Measurements from ENCODE around the gene FOXA2. TPM values are rescaled to one million over a fixed set of nuclear protein-coding genes. Genes with fewer than 3 reads are reported as not detected.

The FOXA2 gene
- polyA plus RNA-seq, 1 donor from 2014 or later = not detected

GRCh38 chr20:22536141-22536828 is 48.1 kb downstream of the FOXA2 start:
- Histone ChIP-seq H3K9me3 (ENCODE audit: low read length) (no peaks in the 10 kb centered on the region), H3K9me2 (ENCODE audit: insufficient read depth, low read length) (no peaks in the 10 kb centered on the region), H3K9ac (ENCODE audit: low read length) (no peak overlapping the region), H3K79me2 (replicated peaks; ENCODE audit: insufficient read depth, low read length) (no peaks in the 10 kb centered on the region), H3K27me3 (ENCODE audit: insufficient read depth, low read depth, low read length) (no peaks in the 10 kb centered on the region), H2AFZ (ENCODE audit: low read depth, low read length) (no peak overlapping the region), H3K27ac (ENCODE audit: low read length) (no peak overlapping the region), H3F3A (ENCODE audit: insufficient read depth, low read length, poor library complexity, severe bottlenecking) (no peaks in the 10 kb centered on the region), H3K36me3 (ENCODE audit: insufficient read depth, low read length) (no peaks in the 10 kb centered on the region), H4K20me1 (ENCODE audit: insufficient read depth) (no peaks in the 10 kb centered on the region), H3K4me2 (ENCODE audit: low read length) (no peak overlapping the region), H3K4me3 (ENCODE audit: low read length) (no peak overlapping the region)
- TF ChIP-seq TAF1 (IDR thresholded peaks at IDR 0.05; ENCODE audit: low read depth) (no peak), CTCF (IDR thresholded peaks at IDR 0.05; ENCODE audit: poor library complexity, severe bottlenecking) (no peak), REST (IDR thresholded peaks at IDR 0.05; ENCODE audit: borderline replicate concordance) (no peak), MXI1 (conservative IDR thresholded peaks at IDR 0.05; ENCODE audit: poor library complexity, severe bottlenecking) (no peak), SMC3 (conservative IDR thresholded peaks at IDR 0.05; ENCODE audit: poor library complexity) (no peak), RAD21 (conservative IDR thresholded peaks at IDR 0.05) (no peak), EP300 (conservative IDR thresholded peaks at IDR 0.05; ENCODE audit: poor library complexity, severe bottlenecking) (no peak), EZH2 (IDR thresholded peaks at IDR 0.05; ENCODE audit: borderline replicate concordance, insufficient read depth, low read length, poor library complexity, severe bottlenecking) (no peak), POLR2AphosphoS5 (IDR thresholded peaks at IDR 0.05) (no peak)

- Histone ChIP-seq H3K4me2 (ENCODE audit: low read length) (no peak overlapping the region), H3F3A (ENCODE audit: insufficient read depth, low read length, poor library complexity, severe bottlenecking) (no peaks in the 10 kb centered on the region), H2AFZ (ENCODE audit: low read depth, low read length) (no peak overlapping the region), H3K9ac (ENCODE audit: low read length) (no peak overlapping the region), H3K9me3 (ENCODE audit: low read length) (no peaks in the 10 kb centered on the region), H3K4me3 (ENCODE audit: low read length) (no peak overlapping the region), H3K79me2 (replicated peaks; ENCODE audit: insufficient read depth, low read length) (no peaks in the 10 kb centered on the region), H3K9me2 (ENCODE audit: insufficient read depth, low read length) (no peaks in the 10 kb centered on the region), H3K27ac (ENCODE audit: low read length) (no peak overlapping the region), H3K27me3 (ENCODE audit: insufficient read depth, low read depth, low read length) (no peaks in the 10 kb centered on the region), H4K20me1 (ENCODE audit: insufficient read depth) (no peaks in the 10 kb centered on the region), H3K36me3 (ENCODE audit: insufficient read depth, low read length) (no peaks in the 10 kb centered on the region)
- TF ChIP-seq EZH2 (IDR thresholded peaks at IDR 0.05; ENCODE audit: borderline replicate concordance, insufficient read depth, low read length, poor library complexity, severe bottlenecking) (no peak), POLR2AphosphoS5 (IDR thresholded peaks at IDR 0.05) (no peak), SMC3 (conservative IDR thresholded peaks at IDR 0.05; ENCODE audit: poor library complexity) (no peak), MXI1 (conservative IDR thresholded peaks at IDR 0.05; ENCODE audit: poor library complexity, severe bottlenecking) (no peak), CTCF (IDR thresholded peaks at IDR 0.05; ENCODE audit: poor library complexity, severe bottlenecking) (no peak), TAF1 (IDR thresholded peaks at IDR 0.05; ENCODE audit: low read depth) (no peak), RAD21 (conservative IDR thresholded peaks at IDR 0.05) (no peak), EP300 (conservative IDR thresholded peaks at IDR 0.05; ENCODE audit: poor library complexity, severe bottlenecking) (no peak), REST (IDR thresholded peaks at IDR 0.05; ENCODE audit: borderline replicate concordance) (no peak)
Observed at GRCh38 chr20:22535483-22535882, 48.9 kb downstream of the FOXA2 start.
